Kidney capillary endothelial cell (primary cell): ENCODE data around the gene CLPTM1L.
"Not testable (repeated sequence)": the region's sequence is repeated elsewhere in the genome, so short reads cannot be mapped to it uniquely, and the experiment has no call there.

Experiments used
- DNase-seq: peaks from one replicate; pipeline ENCODE4 v3.0.0-alpha.2; 2018; ENCODE audit warnings: low spot score

CLPTM1L gene

DNA sequence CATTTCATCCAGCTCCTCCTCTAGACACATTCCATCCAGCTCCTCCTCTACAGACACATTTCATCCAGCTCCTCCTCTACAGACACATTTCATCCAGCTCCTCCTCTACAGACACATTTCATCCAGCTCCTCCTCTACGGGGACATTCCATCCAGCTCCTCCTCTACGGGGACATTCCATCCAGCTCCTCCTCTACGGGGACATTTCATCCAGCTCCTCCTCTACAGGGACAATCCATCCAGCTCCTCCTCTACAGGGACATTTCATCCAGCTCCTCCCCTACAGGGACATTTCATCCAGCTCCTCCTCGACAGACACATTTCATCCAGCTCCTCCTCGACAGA is 18.4 kb downstream of the CLPTM1L start:
- not testable (repeated sequence) for DNase-seq

DNA sequence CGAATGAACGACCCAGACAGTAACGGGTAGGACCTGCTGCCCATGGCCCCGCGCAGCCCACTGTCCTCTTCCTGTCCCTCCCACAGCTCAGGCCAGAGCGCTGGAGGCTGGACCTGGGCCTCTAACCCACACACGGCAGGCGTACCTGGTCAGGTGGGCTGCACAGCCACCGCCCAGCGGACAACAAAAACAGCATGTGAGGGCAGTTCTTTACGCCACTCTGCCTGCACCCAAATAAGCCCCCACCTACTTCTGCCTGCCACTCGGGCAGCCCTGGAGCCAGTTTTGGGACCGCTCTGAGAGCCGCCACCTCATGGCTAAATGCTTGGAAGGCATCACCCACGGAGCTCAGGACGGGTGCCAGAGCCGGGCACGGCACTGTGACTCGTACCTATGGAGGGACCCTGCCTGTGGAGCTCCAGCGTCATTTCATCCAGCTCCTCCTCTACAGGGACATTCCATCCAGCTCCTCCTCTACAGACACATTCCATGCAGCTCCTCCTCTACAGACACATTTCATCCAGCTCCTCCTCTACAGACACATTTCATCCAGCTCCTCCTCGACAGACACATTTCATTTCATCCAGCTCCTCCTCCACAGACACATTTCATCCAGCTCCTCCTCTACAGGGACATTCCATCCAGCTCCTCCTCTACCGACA is 18.9 kb downstream of the CLPTM1L start:
- DNase-seq: no peak

DNA sequence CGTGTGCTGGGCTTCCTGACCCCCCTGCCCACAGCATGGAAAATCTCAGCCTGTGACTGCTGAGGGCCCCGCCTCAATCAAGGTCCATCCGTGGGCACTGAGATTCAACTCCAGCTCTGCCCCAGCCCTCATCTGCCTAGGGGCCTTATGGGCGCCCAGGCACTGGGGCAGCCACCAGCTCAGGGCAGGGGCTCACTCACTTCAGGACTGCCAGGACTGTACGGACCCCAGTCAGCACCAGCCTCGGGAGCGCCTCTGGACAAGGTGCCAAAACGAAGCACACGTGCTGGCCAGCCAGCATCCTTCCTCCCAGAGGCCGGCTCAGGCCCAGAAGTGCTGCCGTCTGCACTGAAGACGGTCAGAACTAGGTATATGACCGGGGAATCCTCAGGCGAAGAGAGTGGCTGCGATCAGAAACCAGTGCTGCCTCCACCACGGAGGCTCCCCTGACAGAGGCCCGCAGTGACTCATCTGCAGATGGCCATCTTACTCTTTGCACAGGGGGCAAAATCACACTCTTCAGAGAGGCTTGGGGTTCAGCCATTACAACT is 19.6 kb downstream of the CLPTM1L start:
- no peak for DNase-seq

DNA sequence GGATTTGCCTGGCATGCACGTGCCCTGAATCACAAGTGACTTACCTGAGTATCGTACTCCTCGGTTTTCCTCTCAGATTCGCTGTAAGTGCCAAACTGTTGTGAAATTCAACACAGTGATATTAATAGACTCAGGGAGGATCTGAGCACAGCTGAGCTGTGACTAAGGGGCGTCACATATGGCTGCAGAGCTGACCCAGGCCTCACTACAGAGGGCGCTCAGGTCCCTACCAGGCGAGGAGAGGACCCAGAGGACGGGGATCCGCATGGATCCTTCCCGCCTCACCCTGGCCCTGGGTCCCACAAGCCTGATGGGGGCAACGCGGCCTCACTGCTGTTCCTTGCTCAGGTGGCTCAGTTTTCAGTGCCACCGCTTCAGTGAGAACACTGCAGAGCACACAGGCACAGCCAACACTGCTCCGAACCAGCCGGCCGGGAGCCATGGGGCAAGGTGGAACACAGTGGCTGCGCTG is 20.1 kb downstream of the CLPTM1L start:
- no peak for DNase-seq

- no peak for DNase-seq
These were observed 20.6 kb downstream of the CLPTM1L start for GRCh38 chr5:1324301-1324700.

GRCh38 chr5:1323803-1324173 is 21.1 kb downstream of the CLPTM1L start:
- no peak for DNase-seq

GRCh38 chr5:1322955-1323802 is 21.7 kb downstream of the CLPTM1L start:
- no peak for DNase-seq

- no peak for DNase-seq
These were observed 22.6 kb downstream of the CLPTM1L start for GRCh38 chr5:1322036-1322900.

DNA sequence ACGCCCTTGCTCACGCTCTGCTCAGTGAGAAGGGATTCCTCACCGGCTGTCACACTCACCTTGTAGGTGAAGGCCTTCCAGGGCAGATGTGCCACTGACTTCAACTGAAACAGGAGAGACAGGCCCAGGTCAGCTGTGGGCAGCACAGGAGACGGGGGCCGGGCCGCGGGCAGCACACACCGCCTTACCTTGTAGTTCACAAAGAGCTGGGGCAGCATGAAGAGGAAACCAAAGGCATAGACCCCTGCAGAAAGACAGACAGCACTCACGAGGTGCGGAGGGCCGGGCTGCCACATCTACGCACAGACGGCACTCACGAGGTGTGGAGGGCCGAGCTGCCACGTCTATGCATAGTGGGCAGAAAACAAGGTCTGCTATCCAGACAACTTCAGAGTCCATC is 23.3 kb downstream of the CLPTM1L start:
- no peak for DNase-seq

DNA sequence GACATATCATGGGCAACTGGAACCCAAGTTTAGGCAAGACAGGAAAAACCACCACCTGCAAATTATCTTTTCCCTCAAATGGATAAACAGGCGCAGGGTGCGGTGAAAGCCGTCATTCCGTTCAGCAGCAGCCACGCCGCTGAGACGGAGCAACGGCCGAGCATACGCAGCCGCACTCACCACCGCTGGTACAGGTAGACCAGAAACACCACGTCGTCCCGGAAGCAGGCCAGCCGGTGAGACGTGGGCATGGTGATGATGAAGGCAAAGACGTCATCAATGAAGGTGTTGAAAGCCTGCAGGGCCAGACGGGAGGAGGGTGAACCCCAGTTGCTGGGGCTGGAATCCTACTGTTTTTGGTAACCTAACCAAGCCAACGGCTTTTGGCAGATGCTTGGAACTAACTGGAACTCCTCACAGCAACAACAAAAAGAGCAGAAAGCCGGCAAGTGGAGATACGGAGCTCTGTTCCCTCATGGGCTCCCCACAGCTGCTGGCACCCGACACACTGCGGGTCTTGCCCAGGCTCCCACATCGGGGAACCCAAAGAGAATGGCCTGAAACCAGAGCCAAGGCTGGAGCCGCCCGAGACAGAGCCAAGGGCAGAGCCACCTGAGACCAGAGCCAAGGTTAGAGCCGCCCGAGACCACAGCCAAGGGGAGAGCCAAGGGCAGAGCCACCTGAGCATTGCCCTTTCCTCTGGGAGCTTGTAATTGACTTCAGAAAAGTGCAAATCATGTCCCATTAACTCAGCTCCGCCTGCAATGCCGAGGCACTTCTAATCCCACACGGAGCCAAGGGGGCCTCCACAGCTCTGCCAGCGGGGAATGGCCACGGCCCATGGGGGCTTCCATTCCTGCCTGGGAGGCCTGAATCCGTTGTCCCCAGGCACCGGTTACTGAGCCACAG is 24.2 kb downstream of the CLPTM1L start:
- DNase-seq: no peak

DNA sequence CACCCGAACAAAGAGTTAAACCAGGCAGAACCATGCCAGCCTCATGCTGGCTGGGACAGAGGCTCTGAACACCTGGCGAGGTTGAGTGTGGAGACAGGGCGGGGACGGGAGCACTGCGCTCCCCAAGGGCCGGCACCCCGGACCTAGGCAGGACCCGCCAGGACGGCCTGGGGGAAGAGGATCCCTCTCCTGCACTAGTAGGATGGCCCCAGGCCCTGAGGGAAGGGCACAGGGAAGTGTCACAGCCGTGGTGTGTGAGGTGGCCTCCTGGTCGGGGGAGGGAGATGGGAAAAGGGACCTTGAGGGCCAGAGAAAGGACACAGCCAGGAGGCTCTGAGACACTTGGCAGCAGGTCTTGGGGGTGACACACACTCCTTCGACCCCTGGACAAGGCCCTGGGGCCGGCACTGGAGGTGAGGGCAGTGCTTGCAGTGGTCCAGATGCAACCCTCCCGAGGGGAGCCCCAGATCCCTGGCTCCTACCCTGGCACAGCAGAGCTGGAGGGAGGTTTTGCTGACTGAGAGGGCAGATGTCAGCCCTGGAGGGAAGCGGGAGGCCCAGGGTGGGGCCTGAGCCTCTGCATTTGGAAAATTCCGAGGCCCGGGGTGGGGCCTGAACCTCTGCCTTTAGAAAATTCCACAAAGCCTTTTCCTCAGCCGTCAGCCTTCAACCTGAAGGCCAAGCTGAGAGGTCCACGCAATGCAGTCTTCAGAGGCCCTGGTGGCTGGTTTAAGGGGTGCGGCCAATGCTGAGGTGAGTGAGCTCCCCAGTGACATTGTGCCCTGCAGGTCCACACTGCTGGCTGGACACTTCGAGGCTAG is 25.3 kb downstream of the CLPTM1L start:
- DNase-seq: no peak

- DNase-seq: no peak
These were observed 26.1 kb downstream of the CLPTM1L start for GRCh38 chr5:1318659-1319251.

- DNase-seq: no peak
These were observed 26.9 kb downstream of the CLPTM1L start for GRCh38 chr5:1317921-1318565.

DNA sequence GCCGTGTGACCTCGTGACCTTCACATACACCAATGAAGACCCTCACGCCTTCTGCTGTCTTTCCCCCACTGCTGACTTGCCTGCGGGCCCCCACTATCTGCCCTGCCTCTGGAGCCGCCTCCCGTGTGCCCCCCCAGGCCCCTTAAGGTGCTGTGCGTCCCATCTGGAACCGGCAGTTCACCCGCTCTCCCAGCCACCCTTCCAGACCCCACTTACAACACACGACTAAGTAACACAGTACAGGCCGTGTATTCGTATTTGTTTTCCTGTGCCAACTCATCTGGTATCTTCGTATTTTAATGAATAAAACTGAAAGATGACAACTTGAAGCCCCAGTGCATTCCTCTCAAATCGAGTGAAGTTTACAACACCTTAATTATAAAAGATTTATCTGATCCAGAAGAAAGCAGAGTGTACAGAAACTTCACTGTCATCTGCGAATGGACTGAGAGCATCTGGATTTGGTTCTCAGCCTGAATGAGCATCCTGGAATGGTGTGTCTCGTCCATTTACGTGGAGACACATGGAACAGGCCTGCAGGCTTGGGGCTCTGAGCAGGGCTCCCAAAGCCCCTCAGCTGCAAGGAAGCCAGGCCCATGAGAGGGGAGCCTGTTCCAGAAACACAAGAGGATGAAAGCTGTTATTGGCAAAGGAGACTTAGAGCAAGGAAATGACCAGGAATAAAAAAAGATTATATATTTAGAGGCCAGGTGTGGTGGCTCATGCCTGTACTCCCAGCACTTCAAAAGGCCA is 28.1 kb downstream of the CLPTM1L start:
- no peak for DNase-seq

DNA sequence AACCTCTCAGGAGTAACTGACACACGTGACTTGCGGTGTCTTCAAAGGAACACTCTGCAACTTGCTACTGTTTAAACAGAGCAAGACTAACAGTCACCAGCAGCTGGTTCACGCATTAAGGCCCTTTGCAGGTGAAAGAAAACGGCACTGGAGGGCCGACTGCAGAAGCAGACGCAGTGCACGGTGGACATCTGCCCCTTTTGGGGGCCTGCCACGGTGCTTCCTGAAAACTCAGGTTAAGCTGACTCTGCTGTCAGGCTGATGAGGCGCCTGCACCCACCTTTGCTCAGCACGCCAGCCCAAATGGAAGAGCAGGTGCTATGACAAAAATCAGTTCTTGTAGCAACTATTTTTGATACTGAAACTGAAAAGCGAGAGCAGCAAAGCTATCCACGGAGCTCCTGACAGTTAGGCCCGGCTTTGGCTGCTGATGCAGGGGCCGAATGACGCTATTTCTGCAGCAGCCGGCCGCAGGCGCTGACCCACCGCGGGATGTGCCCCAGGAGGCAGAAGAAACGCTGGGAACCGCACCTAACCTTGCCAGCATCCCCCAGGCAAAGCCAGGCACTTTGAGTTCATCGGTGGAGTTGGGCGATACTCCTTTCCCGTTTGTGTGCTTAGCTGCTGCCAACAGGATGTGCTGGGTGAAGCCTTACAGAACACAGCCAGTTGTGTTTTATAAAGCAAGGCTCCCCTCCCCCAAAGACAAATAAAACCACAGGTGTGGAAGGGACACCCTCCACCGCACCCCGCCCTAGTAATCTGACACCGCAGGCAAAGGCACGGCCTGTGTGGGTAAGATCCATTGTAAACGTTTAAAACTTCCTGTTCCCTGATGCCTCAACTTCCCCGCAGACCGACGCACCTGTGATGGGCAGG is 29.0 kb downstream of the CLPTM1L start:
- DNase-seq: no peak

DNA sequence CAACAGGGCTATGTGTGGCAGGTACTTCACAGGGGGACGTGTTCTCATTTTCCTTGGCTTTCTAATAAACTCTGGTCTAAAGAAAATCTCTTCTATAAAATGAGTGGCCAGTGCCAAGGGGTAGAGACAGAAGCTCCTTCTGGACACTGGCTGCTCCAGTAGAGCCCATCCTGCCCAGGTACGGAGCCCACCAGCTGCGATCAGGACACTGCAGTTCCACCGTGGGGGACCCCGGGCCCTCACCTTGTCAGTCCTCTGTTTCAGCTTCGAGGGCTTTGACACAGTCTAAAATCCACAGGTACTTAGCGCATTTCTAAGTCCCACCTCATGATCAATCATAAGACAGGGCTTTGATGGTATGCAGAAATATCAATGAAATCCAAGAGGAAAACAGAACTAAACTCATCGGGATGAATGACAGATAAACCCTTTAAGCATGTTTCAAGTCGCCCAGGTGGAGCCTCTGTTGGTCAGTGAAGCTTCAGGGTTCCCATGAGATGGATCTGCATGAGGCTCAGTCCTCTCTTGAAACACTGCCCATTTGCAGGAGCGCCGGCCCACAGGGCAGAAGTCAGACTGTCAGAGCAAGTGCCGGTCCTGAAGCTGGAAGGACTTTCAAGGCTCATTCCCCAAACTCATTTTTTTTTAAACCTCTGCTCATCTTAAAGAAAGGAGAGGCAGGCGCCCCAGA is 29.7 kb downstream of the CLPTM1L start:
- DNase-seq: no peak

GRCh38 chr5:1314564-1314982 is 30.3 kb downstream of the CLPTM1L start:
- no peak for DNase-seq
